OCI-LY7 (cell line): Measurements from ENCODE around the gene CDC42BPB. TPM values are rescaled to one million over a fixed set of nuclear protein-coding genes. Genes with fewer than 3 reads are reported as not detected.
A peak's percentile ranks its signal among the peaks of the same experiment; 100 is the strongest.

Experiments
- BruUV-seq: library from RNA; stranded (reverse); fragments of 400-500 nt; replicated peaks from 2 replicates; lab custom pipeline; 2021; lab: Mats Ljungman, UMichigan
- CTCF ChIA-PET: fragments of 300-600 bp; sonication (Branson Sonifier 250); formaldehyde crosslinking; loops from one replicate; lab custom pipeline; 2022; ENCODE audit warnings: antibody characterized with exemption; ENCODE audit not compliant: unreplicated experiment; lab: Charles Lee
- POLR2A ChIA-PET: fragments of 300-600 bp; sonication (Branson Sonifier 250); formaldehyde crosslinking; loops from one replicate; lab custom pipeline; 2022; ENCODE audit warnings: antibody characterized with exemption; lab: Charles Lee
- DNase-seq: peaks from one replicate; pipeline ENCODE4 v3.0.0-alpha.2; 2015; ENCODE audit warnings: low spot score
- H2AFZ ChIP-seq: fragments of 200-600 bp; sonication (generic), shearing (Covaris generic); 2 replicates; pipeline ENCODE4 v1.6.1; 2014; ENCODE audit warnings: mild to moderate bottlenecking, antibody characterized with exemption, low read length, moderate library complexity
- H3K27ac ChIP-seq: fragments of 200-600 bp; sonication (generic); 2 replicates; pipeline ENCODE4 v1.5.1; 2014; ENCODE audit warnings: mixed run types, low read depth, mild to moderate bottlenecking, moderate library complexity, low read length, inconsistent platforms; ENCODE audit not compliant: poor library complexity, severe bottlenecking
- H3K36me3 ChIP-seq: fragments of 200-600 bp; sonication (generic); 2 replicates; pipeline ENCODE4 v1.6.1; 2014; ENCODE audit warnings: mild to moderate bottlenecking, antibody characterized with exemption, low read length, moderate library complexity, mixed read lengths; ENCODE audit not compliant: insufficient read depth
- H3K4me1 ChIP-seq: fragments of 200-600 bp; sonication (generic); 2 replicates; pipeline ENCODE4 v1.5.1; 2014; ENCODE audit warnings: mild to moderate bottlenecking, low read length; ENCODE audit not compliant: insufficient read depth, poor library complexity, severe bottlenecking
- H3K4me2 ChIP-seq: fragments of 200-600 bp; sonication (generic); 2 replicates; pipeline ENCODE4 v1.6.1; 2014; ENCODE audit warnings: mild to moderate bottlenecking, low read length
- H3K4me3 ChIP-seq: fragments of 200-600 bp; sonication (generic); 2 replicates; pipeline ENCODE4 v1.5.1; 2014; ENCODE audit warnings: mild to moderate bottlenecking, low read depth, low read length; ENCODE audit not compliant: poor library complexity, severe bottlenecking
- H3K79me2 ChIP-seq: fragments of 200-600 bp; sonication (generic); 2 replicates; pipeline ENCODE4 v1.6.1; 2016; ENCODE audit warnings: low read depth, mild to moderate bottlenecking, low read length, moderate library complexity, mixed read lengths; ENCODE audit not compliant: insufficient read depth
- H3K9me2 ChIP-seq: fragments of 200-600 bp; sonication (generic); 2 replicates; pipeline ENCODE4 v1.6.1; 2016; ENCODE audit warnings: mild to moderate bottlenecking, low read length, mixed read lengths; ENCODE audit not compliant: insufficient read depth
- H3K9me3 ChIP-seq: fragments of 200-600 bp; sonication (generic); 2 replicates; pipeline ENCODE4 v1.6.1; 2014; ENCODE audit warnings: mild to moderate bottlenecking, mixed run types, low read length, mixed read lengths
- H4K20me1 ChIP-seq: fragments of 200-600 bp; sonication (generic); 2 replicates; pipeline ENCODE4 v1.6.1; 2014; ENCODE audit warnings: mild to moderate bottlenecking, antibody characterized with exemption, low read length, moderate library complexity, mixed read lengths; ENCODE audit not compliant: insufficient read depth
- EZH2phosphoT487 ChIP-seq: fragments of 200-600 bp; sonication (generic); IDR thresholded peaks from 2 replicates; pipeline ENCODE4 v1.6.1; 2018; ENCODE audit warnings: low read depth, borderline replicate concordance, mild to moderate bottlenecking, mixed run types, antibody characterized with exemption, low read length, moderate library complexity, mixed read lengths
- intact Hi-C: fragments of 100-400 bp; cut with micrococcal nuclease; formaldehyde crosslinking; loops from one replicate; pipeline ENCODE4 v1.10.0; 2022; ENCODE audit not compliant: unreplicated experiment
- total RNA-seq, 2 experiments: library from RNA; depleted of rRNA in 1 of 2; stranded (reverse); fragments of >200 nt in 1 of 2; shearing (Covaris generic) in 1 of 2; gene quantifications; 2 replicates each; pipeline ENCODE4 v1.2.3, GENCODE V29; 2014 to 2022
- TF ChIP-seq, protein P1 (sequence below): fragments of 200-600 bp; sonication (generic); conservative IDR thresholded peaks from 2 replicates; pipeline ENCODE4 v1.5.1; 2014; ENCODE audit warnings: mild to moderate bottlenecking, antibody characterized with exemption, low read length, moderate library complexity, mixed read lengths

The CDC42BPB gene
- total RNA-seq, 2 experiments from 2014 or later = 0.03 to 0.46 TPM

DNA sequence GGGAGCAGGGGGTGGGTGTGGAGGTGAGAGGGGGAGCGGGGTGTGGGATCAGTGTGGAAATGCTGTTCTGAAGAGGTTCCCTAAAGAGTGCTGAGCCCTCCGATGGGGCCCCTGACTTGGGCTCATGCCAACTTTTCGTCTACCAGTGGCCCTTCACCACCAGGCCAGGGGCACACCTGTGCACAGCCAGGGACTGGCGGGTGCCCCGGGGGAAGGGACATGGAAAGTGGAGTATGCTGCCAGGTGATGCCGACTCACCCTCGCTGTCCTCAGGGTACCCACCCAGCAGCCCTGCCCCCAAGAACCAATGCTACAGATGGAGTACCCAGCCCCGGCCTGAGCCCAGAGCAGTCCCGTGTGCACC lies 108.7 kb downstream of the CDC42BPB start:
- Histone ChIP-seq H4K20me1 (no peaks in the 10 kb centered on the region), H3K9me3 (no peaks in the 10 kb centered on the region), H3K79me2 (no peaks in the 10 kb centered on the region), H3K36me3 (no peaks in the 10 kb centered on the region), H3K4me3 (no peak overlapping the region), H2AFZ (peak overlapping the region; percentile 37; the same call in 1 of the 2 replicates), H3K27ac (no peak overlapping the region), H3K4me2 (peak overlapping the region; percentile 26), H3K9me2 (no peaks in the 10 kb centered on the region), H3K4me1 (peaks cover 21% of the 10 kb centered on the region)
- intact Hi-C loops = no loop called here
- DNase-seq = no peak
- ChIA-PET CTCF (no interaction called here), POLR2A (interaction anchor here (0.6 kb wide), 2 partner anchors 27 to 165 kb away, joined by 3 to 4 read pairs; no protein-coding TSS in a partner anchor)
- BruUV-seq = no TSS peak
- TF ChIP-seq, protein P1, sequence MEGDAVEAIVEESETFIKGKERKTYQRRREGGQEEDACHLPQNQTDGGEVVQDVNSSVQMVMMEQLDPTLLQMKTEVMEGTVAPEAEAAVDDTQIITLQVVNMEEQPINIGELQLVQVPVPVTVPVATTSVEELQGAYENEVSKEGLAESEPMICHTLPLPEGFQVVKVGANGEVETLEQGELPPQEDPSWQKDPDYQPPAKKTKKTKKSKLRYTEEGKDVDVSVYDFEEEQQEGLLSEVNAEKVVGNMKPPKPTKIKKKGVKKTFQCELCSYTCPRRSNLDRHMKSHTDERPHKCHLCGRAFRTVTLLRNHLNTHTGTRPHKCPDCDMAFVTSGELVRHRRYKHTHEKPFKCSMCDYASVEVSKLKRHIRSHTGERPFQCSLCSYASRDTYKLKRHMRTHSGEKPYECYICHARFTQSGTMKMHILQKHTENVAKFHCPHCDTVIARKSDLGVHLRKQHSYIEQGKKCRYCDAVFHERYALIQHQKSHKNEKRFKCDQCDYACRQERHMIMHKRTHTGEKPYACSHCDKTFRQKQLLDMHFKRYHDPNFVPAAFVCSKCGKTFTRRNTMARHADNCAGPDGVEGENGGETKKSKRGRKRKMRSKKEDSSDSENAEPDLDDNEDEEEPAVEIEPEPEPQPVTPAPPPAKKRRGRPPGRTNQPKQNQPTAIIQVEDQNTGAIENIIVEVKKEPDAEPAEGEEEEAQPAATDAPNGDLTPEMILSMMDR = no peak
- no peak for TF ChIP-seq EZH2phosphoT487

DNA sequence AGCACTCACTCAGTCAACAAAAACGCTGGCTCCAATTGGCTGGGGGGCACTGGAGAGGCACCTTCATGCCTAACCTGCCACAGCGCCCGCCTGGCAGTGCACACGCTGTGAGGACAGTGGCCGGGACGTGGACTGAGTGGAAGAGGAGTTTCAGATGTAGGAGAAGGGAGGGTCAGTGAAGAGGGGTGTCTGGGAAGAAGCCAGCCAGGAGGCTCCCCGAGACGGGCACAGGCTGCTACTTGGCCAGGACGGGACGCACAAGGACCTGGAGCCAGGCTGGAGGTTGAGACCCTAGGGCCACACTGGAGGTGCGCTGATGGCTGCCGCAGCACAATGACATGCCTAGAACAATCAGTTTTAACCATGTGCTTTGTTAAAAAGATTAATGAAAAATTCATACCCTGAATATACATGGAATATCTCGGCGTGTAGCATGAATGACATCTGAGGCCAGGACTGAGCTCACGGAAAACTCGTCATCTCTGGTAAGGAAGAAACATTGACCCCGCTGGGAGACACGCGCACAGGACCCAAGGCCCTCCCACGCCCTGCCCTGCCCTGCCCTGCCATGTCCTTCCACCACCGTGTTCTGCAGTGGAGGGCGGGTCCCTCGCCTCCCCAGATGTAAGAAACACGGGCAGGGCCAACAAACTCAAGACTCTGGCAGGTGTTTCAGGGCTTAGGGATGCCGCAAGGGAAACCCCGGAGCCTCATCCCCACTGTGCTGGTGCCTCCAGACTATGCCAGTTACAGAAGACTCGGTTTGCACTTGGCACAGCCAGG lies 109.8 kb downstream of the CDC42BPB start:
- Histone ChIP-seq H4K20me1 (no peaks in the 10 kb centered on the region), H3K79me2 (no peaks in the 10 kb centered on the region), H3K27ac (no peak overlapping the region), H3K4me1 (peaks cover 21% of the 10 kb centered on the region), H3K9me2 (no peaks in the 10 kb centered on the region), H3K4me3 (no peak overlapping the region), H3K4me2 (0 out of 2 replicates have a peak overlapping the region, but pooled peaks have one; percentile 56), H3K36me3 (no peaks in the 10 kb centered on the region), H3K9me3 (no peaks in the 10 kb centered on the region), H2AFZ (no peak overlapping the region; the same call in 1 of the 2 replicates)
- no peak for DNase-seq
- intact Hi-C loops = no loop called here
- CTCF ChIA-PET = no interaction called here
- POLR2A ChIA-PET = no interaction called here
- no TSS peak for BruUV-seq
- no peak for TF ChIP-seq EZH2phosphoT487
- TF ChIP-seq, protein P1 = no peak
